Measurements from ENCODE around the gene SLC26A1. TPM values are rescaled to one million over a fixed set of nuclear protein-coding genes. Genes with fewer than 3 reads are reported as not detected.

SLC26A1 gene
- total and polyA plus RNA-seq, 2 of the 13 experiments (the other 11 are each of a cell fraction or from before 2014, with no cell fraction given) = 5.4 to 22.9 TPM

DNA sequence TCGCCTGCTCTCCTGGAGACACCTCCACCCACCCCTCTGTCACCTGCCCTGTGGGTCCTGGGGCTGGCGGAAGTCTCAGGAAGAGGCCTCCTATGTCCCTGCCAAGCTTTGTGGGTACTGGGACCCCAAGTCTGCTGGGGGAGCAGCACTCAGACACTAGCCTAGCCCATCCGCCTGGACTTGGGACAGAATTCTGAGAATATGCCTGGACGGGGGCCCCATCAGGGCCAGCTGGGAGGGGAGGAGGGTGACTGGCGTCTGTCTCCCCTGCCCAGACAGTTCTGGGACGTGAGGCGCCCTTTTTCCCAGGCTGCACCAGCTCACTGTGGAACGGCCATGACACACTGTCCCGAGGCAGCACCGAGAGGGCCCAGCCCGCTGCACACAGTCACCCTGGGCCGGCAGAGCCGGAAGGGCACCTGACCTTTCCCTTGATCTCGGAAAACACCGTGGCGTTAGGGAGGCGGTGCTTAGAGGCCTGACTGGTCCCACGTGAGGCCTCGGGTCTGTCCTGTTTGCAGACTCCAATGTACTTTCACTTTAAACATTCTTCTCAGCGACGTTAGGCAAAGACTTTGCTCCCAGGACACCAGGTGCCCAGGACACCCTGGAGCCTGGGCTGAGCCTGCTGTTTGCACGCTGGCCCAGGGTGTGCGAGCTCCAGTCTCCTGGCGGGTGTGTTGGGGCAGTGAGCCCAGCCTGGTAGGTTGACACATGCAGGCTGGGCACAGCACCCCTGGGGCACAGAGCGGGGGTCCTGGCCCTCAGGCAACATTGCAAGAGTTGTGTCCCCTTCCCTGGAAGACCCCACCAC, 700 bp downstream of the SLC26A1 start (continued):
- TF ChIP-seq NR1H2 (CRISPR knock-in tag; IDR thresholded peaks at IDR 0.05; ENCODE audit: borderline replicate concordance, low read depth) (no peak), TOPORS (CRISPR knock-in tag; IDR thresholded peaks at IDR 0.05) (no peak), GATAD1 (CRISPR knock-in tag; IDR thresholded peaks at IDR 0.05) (peak; percentile 85), ZMAT3 (CRISPR knock-in tag; conservative IDR thresholded peaks at IDR 0.05) (peak; percentile 70), ZNF256 (CRISPR knock-in tag; conservative IDR thresholded peaks at IDR 0.05) (no peak), POLR2G (IDR thresholded peaks at IDR 0.05; ENCODE audit: low read depth, low read length) (peak; percentile 86), NONO (IDR thresholded peaks at IDR 0.05) (no peak), NONO (CRISPR knock-in tag; conservative IDR thresholded peaks at IDR 0.05) (peak; percentile 68), CCDC6 (CRISPR knock-in tag; IDR thresholded peaks at IDR 0.05) (peak; percentile 89), TP53 (CRISPR knock-in tag; conservative IDR thresholded peaks at IDR 0.05) (no peak), RBFOX2 (IDR thresholded peaks at IDR 0.05; ENCODE audit: low read depth, low read length) (peak; percentile 91)
- TF ChIP-seq, protein P1, sequence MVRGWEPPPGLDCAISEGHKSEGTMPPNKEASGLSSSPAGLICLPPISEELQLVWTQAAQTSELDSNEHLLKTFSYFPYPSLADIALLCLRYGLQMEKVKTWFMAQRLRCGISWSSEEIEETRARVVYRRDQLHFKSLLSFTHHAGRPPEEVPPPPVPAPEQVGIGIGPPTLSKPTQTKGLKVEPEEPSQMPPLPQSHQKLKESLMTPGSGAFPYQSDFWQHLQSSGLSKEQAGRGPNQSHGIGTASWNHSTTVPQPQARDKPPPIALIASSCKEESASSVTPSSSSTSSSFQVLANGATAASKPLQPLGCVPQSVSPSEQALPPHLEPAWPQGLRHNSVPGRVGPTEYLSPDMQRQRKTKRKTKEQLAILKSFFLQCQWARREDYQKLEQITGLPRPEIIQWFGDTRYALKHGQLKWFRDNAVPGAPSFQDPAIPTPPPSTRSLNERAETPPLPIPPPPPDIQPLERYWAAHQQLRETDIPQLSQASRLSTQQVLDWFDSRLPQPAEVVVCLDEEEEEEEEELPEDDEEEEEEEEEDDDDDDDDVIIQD (CRISPR knock-in tag; IDR thresholded peaks at IDR 0.05; ENCODE audit: low read depth) = peak; percentile 74; the same call in 1 of the 2 replicates
- TF ChIP-seq, protein P2, sequence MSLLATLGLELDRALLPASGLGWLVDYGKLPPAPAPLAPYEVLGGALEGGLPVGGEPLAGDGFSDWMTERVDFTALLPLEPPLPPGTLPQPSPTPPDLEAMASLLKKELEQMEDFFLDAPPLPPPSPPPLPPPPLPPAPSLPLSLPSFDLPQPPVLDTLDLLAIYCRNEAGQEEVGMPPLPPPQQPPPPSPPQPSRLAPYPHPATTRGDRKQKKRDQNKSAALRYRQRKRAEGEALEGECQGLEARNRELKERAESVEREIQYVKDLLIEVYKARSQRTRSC (CRISPR knock-in tag; IDR thresholded peaks at IDR 0.05; ENCODE audit: low read depth) = no peak
- TF ChIP-seq, protein P3, sequence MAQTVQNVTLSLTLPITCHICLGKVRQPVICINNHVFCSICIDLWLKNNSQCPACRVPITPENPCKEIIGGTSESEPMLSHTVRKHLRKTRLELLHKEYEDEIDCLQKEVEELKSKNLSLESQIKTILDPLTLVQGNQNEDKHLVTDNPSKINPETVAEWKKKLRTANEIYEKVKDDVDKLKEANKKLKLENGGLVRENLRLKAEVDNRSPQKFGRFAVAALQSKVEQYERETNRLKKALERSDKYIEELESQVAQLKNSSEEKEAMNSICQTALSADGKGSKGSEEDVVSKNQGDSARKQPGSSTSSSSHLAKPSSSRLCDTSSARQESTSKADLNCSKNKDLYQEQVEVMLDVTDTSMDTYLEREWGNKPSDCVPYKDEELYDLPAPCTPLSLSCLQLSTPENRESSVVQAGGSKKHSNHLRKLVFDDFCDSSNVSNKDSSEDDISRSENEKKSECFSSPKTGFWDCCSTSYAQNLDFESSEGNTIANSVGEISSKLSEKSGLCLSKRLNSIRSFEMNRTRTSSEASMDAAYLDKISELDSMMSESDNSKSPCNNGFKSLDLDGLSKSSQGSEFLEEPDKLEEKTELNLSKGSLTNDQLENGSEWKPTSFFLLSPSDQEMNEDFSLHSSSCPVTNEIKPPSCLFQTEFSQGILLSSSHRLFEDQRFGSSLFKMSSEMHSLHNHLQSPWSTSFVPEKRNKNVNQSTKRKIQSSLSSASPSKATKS (CRISPR knock-in tag; IDR thresholded peaks at IDR 0.05) = no peak
- TF ChIP-seq, protein P4, sequence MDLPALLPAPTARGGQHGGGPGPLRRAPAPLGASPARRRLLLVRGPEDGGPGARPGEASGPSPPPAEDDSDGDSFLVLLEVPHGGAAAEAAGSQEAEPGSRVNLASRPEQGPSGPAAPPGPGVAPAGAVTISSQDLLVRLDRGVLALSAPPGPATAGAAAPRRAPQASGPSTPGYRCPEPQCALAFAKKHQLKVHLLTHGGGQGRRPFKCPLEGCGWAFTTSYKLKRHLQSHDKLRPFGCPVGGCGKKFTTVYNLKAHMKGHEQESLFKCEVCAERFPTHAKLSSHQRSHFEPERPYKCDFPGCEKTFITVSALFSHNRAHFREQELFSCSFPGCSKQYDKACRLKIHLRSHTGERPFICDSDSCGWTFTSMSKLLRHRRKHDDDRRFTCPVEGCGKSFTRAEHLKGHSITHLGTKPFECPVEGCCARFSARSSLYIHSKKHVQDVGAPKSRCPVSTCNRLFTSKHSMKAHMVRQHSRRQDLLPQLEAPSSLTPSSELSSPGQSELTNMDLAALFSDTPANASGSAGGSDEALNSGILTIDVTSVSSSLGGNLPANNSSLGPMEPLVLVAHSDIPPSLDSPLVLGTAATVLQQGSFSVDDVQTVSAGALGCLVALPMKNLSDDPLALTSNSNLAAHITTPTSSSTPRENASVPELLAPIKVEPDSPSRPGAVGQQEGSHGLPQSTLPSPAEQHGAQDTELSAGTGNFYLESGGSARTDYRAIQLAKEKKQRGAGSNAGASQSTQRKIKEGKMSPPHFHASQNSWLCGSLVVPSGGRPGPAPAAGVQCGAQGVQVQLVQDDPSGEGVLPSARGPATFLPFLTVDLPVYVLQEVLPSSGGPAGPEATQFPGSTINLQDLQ (CRISPR knock-in tag; IDR thresholded peaks at IDR 0.05) = peak; percentile 56; the same call in 1 of the 2 replicates
- TF ChIP-seq, protein P5, sequence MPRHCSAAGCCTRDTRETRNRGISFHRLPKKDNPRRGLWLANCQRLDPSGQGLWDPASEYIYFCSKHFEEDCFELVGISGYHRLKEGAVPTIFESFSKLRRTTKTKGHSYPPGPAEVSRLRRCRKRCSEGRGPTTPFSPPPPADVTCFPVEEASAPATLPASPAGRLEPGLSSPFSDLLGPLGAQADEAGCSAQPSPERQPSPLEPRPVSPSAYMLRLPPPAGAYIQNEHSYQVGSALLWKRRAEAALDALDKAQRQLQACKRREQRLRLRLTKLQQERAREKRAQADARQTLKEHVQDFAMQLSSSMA (CRISPR knock-in tag; IDR thresholded peaks at IDR 0.05) = peak; percentile 93
- TF ChIP-seq, protein P6, sequence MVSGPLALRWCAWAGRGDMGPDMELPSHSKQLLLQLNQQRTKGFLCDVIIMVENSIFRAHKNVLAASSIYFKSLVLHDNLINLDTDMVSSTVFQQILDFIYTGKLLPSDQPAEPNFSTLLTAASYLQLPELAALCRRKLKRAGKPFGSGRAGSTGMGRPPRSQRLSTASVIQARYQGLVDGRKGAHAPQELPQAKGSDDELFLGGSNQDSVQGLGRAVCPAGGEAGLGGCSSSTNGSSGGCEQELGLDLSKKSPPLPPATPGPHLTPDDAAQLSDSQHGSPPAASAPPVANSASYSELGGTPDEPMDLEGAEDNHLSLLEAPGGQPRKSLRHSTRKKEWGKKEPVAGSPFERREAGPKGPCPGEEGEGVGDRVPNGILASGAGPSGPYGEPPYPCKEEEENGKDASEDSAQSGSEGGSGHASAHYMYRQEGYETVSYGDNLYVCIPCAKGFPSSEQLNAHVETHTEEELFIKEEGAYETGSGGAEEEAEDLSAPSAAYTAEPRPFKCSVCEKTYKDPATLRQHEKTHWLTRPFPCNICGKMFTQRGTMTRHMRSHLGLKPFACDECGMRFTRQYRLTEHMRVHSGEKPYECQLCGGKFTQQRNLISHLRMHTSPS (CRISPR knock-in tag; IDR thresholded peaks at IDR 0.05; ENCODE audit: low read depth) = peak; percentile 71; the same call in 1 of the 2 replicates
- TF ChIP-seq, protein P7, sequence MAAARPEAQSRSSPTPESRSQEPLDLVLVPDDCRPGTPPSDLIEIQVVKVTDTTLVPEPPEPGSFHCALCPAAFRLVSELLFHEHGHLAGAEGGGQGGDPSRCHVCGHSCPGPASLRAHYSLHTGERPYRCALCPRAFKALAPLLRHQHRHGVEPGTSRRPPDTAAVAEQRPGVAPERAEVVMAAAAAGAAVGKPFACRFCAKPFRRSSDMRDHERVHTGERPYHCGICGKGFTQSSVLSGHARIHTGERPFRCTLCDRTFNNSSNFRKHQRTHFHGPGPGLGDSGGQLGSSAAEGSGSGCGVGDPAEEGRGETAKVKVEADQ (CRISPR knock-in tag; IDR thresholded peaks at IDR 0.05; ENCODE audit: borderline replicate concordance) = peak; percentile 85

Measured in HepG2 (cell line).